DND-41 (cell line): ENCODE results near the gene NR4A2.

Experiments
- ATAC-seq: fragments of 200-7000 bp; cut with Tn5 transposase; 3 replicates; pipeline ENCODE4 v1.9.1; 2021; ENCODE audit warnings: low read depth; ENCODE audit not compliant: insufficient read depth
- DNase-seq: peaks from one replicate; pipeline ENCODE4 v3.0.0-alpha.2; 2020
- H2AFZ ChIP-seq: 2 replicates; pipeline ENCODE4 v1.6.0; 2012; ENCODE audit warnings: low read depth, low read length
- H3K27ac ChIP-seq: 2 replicates; pipeline ENCODE4 v1.5.1; 2012; ENCODE audit warnings: low read length, inconsistent platforms
- H3K27me3 ChIP-seq: fragments of 200-600 bp; sonication (generic); 2 replicates; pipeline ENCODE4 v1.6.0; 2012; ENCODE audit warnings: low read length, mild to moderate bottlenecking, inconsistent platforms; ENCODE audit not compliant: insufficient read depth, poor library complexity
- H3K36me3 ChIP-seq: 2 replicates; pipeline ENCODE4 v1.5.1; 2012; ENCODE audit warnings: low read length, inconsistent platforms; ENCODE audit not compliant: insufficient read depth
- H3K4me1 ChIP-seq: 2 replicates; pipeline ENCODE4 v1.5.1; 2012; ENCODE audit warnings: mild to moderate bottlenecking, low read length; ENCODE audit not compliant: insufficient read depth
- H3K4me2 ChIP-seq: 2 replicates; pipeline ENCODE4 v1.6.0; 2012; ENCODE audit warnings: mild to moderate bottlenecking, moderate library complexity, low read length, inconsistent platforms; ENCODE audit not compliant: insufficient read depth
- H3K4me3 ChIP-seq, 2 experiments: fragments of 200-600 bp in 1 of 2; shearing (Covaris generic) in 1 of 2; 2 replicates each; pipeline ENCODE4 v1.5.1; 2012 to 2016; ENCODE audit warnings: inconsistent platforms in 2 of 2, low read length in 2 of 2, mild to moderate bottlenecking in 2 of 2, low read depth in 1 of 2, moderate library complexity in 1 of 2
- H3K79me2 ChIP-seq: 2 replicates; pipeline ENCODE4 v1.6.0; 2012; ENCODE audit warnings: low read length, inconsistent platforms; ENCODE audit not compliant: insufficient read depth
- H3K9ac ChIP-seq: 2 replicates; pipeline ENCODE4 v1.6.0; 2012; ENCODE audit warnings: low read depth, mild to moderate bottlenecking, inconsistent platforms, low read length, moderate library complexity
- H3K9me3 ChIP-seq: 2 replicates; pipeline ENCODE4 v1.5.1; 2012; ENCODE audit warnings: low read length, moderate library complexity, mild to moderate bottlenecking, inconsistent platforms; ENCODE audit not compliant: insufficient read depth, severe bottlenecking
- H4K20me1 ChIP-seq: 2 replicates; pipeline ENCODE4 v1.6.0; 2012; ENCODE audit warnings: low read length; ENCODE audit not compliant: insufficient read depth
- EZH2 ChIP-seq: IDR thresholded peaks from 3 replicates; pipeline ENCODE4 v1.6.1; 2012; ENCODE audit warnings: borderline replicate concordance, low read depth, mild to moderate bottlenecking, moderate library complexity, low read length, inconsistent platforms; ENCODE audit not compliant: severe bottlenecking
- TF ChIP-seq, protein P1 (sequence below): IDR thresholded peaks from 2 replicates; pipeline ENCODE4 v1.5.1; 2012; ENCODE audit warnings: borderline replicate concordance, low read length, moderate library complexity, mild to moderate bottlenecking; ENCODE audit not compliant: poor library complexity, severe bottlenecking; ENCODE audit errors: extremely low read depth

NR4A2 gene

GRCh38 chr2:156342254-156343095 lies 10.0 kb upstream of the NR4A2 start:
- Histone ChIP-seq H4K20me1 (no peaks in the 10 kb centered on the region), H3K4me3 (peak overlapping the region; percentile 71 to 74; a peak in 3 of 4 replicates), H3K4me2 (peak overlapping the region; percentile 82), H2AFZ (peak overlapping the region; percentile 78), H3K27ac (peak overlapping the region; percentile 91), H3K9me3 (no peaks in the 10 kb centered on the region), H3K9ac (peak overlapping the region; percentile 100), H3K79me2 (no peaks in the 10 kb centered on the region), H3K36me3 (no peaks in the 10 kb centered on the region), H3K4me1 (peaks cover 44% of the 10 kb centered on the region), H3K27me3 (no peaks in the 10 kb centered on the region)
- DNase-seq: peak; percentile 84
- peak; percentile 61 for ATAC-seq
- no peak for TF ChIP-seq EZH2
- TF ChIP-seq, protein P1, sequence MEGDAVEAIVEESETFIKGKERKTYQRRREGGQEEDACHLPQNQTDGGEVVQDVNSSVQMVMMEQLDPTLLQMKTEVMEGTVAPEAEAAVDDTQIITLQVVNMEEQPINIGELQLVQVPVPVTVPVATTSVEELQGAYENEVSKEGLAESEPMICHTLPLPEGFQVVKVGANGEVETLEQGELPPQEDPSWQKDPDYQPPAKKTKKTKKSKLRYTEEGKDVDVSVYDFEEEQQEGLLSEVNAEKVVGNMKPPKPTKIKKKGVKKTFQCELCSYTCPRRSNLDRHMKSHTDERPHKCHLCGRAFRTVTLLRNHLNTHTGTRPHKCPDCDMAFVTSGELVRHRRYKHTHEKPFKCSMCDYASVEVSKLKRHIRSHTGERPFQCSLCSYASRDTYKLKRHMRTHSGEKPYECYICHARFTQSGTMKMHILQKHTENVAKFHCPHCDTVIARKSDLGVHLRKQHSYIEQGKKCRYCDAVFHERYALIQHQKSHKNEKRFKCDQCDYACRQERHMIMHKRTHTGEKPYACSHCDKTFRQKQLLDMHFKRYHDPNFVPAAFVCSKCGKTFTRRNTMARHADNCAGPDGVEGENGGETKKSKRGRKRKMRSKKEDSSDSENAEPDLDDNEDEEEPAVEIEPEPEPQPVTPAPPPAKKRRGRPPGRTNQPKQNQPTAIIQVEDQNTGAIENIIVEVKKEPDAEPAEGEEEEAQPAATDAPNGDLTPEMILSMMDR: no peak

GRCh38 chr2:156341452-156342253 lies 9.1 kb upstream of the NR4A2 start:
- no peaks in the 10 kb centered on the region for H3K9me3 ChIP-seq
- TF ChIP-seq, protein P1: no peak
- no peak for TF ChIP-seq EZH2
- H3K27ac ChIP-seq: peak overlapping the region; percentile 91
- peak overlapping the region; percentile 100 for H3K9ac ChIP-seq
- peak overlapping the region; percentile 82 for H3K4me2 ChIP-seq
- H4K20me1 ChIP-seq: no peaks in the 10 kb centered on the region
- H2AFZ ChIP-seq: peak overlapping the region; percentile 87
- H3K27me3 ChIP-seq: no peaks in the 10 kb centered on the region
- peak; percentile 86 for ATAC-seq
- H3K79me2 ChIP-seq: no peaks in the 10 kb centered on the region
- peaks cover 52% of the 10 kb centered on the region for H3K4me1 ChIP-seq
- peak overlapping the region; percentile 71 to 74 for H3K4me3 ChIP-seq
- no peaks in the 10 kb centered on the region for H3K36me3 ChIP-seq
- DNase-seq: peak; percentile 94

DNA sequence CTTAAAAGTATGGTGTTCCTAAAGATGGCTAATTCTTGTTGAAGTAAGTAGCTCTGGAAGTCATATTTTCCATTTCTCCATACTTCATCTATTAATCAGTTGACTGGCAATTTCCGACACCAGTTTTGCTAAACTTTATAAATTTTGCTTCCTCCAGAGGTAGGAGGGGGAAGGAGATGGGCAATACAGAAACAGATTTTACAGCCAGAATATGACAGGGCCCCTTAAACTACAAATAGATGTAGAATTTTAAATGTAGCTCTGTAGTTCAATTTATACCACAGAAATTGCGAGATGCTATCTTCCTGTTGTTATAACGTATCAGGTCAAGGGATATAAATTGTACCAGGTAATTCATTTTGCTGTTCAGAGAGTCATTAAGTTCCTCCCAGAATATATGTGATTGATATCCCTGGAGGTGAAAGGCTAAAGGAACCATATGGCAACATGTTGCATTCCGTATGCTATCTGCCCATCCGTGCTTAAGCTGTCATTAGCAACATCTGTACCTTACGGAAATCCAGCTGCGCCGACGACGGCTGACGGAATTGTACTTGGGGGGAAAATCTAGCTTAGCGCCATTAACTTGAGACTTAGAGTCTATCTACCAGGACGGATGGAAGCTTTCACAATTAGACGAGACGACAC lies 8.4 kb upstream of the NR4A2 start:
- H3K36me3 ChIP-seq: no peaks in the 10 kb centered on the region
- H3K4me2 ChIP-seq: peak overlapping the region; percentile 82
- no peaks in the 10 kb centered on the region for H4K20me1 ChIP-seq
- peak overlapping the region; percentile 87 for H2AFZ ChIP-seq
- DNase-seq (no peak), ATAC-seq (peak; percentile 10; the same call in 2 of the 3 replicates)
- H3K4me1 ChIP-seq: peaks cover 60% of the 10 kb centered on the region
- no peaks in the 10 kb centered on the region for H3K79me2 ChIP-seq
- H3K9me3 ChIP-seq: no peaks in the 10 kb centered on the region
- peak overlapping the region; percentile 100 for H3K9ac ChIP-seq
- no peak for TF ChIP-seq EZH2
- TF ChIP-seq, protein P1: no peak
- H3K27me3 ChIP-seq: no peaks in the 10 kb centered on the region
- peak overlapping the region; percentile 91 for H3K27ac ChIP-seq
- peak overlapping the region; percentile 71 to 74; a peak in 3 of 4 replicates for H3K4me3 ChIP-seq
